ENCODE data around the gene CCL22.

The CCL22 gene

DNA sequence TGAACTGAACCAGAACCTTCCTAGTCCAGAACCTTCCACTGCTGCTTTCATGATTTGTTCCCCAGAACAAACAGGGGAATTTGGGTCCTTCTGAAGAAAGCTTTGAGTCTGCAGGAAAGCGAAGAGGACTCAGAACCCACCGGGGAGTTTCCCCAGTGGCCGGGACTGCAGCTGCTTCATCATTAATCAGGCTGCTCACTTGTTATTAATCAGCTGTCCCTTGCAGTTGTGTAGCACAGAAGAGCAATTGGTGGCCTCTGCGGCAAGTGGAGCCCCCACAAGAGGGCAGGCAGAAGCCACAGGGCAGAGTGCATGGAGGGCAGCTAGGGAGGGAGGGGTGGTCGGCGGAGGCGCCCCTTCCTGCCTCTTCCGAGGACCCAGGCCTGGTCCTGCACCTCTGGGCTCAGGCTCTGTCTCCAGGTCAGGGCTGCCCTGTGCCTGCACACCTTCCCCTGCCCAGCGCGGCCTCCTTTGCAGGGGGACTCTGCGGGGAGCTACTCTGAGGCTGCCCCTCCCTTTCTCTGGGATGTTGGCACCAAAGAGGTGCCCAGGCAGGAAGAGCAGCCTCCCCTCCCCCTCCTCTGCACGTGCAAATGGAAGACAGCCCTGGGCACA lies 52.9 kb downstream of the CCL22 start:
- Histone ChIP-seq H2AFZ (ENCODE audit: low read depth, low read length) (no peak overlapping the region), H3K4me2 (ENCODE audit: low read length) (peak overlapping the region; percentile 61), H3K4me1 (ENCODE audit: low read length) (peaks cover 87% of the 10 kb centered on the region), H3K4me3 (ENCODE audit: low read length) (peak overlapping the region; percentile 56), H3K27me3 (ENCODE audit: low read depth, low read length) (no peaks in the 10 kb centered on the region), H3K27ac (ENCODE audit: low read length) (peak overlapping the region; percentile 88), H3K9ac (ENCODE audit: low read length) (peak overlapping the region; percentile 73), H3K79me2 (ENCODE audit: low read length) (no peaks in the 10 kb centered on the region), H3K36me3 (replicated peaks; ENCODE audit: low read depth, low read length) (no peaks in the 10 kb centered on the region), H3K9me3 (ENCODE audit: insufficient read depth, low read length) (no peaks in the 10 kb centered on the region), H4K20me1 (ENCODE audit: insufficient read depth, low read length) (no peaks in the 10 kb centered on the region)
- TF ChIP-seq EZH2phosphoT487 (IDR thresholded peaks at IDR 0.05; ENCODE audit: low read depth), result no peak
- TF ChIP-seq, protein P1, sequence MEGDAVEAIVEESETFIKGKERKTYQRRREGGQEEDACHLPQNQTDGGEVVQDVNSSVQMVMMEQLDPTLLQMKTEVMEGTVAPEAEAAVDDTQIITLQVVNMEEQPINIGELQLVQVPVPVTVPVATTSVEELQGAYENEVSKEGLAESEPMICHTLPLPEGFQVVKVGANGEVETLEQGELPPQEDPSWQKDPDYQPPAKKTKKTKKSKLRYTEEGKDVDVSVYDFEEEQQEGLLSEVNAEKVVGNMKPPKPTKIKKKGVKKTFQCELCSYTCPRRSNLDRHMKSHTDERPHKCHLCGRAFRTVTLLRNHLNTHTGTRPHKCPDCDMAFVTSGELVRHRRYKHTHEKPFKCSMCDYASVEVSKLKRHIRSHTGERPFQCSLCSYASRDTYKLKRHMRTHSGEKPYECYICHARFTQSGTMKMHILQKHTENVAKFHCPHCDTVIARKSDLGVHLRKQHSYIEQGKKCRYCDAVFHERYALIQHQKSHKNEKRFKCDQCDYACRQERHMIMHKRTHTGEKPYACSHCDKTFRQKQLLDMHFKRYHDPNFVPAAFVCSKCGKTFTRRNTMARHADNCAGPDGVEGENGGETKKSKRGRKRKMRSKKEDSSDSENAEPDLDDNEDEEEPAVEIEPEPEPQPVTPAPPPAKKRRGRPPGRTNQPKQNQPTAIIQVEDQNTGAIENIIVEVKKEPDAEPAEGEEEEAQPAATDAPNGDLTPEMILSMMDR (IDR thresholded peaks at IDR 0.05; ENCODE audit: low read depth, low read length), result peak; percentile 30

DNA sequence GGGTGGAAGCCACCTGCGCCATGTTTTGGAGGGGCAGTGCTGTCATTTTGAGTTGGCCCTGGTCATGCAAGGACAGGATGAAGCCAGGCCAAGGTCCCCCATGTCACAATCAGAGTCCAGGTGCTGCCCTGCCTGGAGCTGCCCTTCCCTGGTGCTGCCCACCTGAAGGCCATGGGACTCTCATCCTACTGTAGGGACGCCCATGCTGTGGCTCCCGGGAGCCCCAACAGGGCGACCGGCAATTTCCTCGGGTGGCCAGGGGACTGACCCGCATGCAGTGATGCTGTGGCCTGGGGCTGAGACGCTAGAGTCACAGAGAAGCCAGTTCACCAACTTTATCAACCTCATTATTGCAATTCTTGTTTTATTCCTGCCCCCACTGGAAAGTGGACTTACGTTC lies 54.0 kb downstream of the CCL22 start:
- Histone ChIP-seq H3K4me2 (ENCODE audit: low read length) (peak overlapping the region; percentile 61), H3K27ac (ENCODE audit: low read length) (peak overlapping the region; percentile 88), H2AFZ (ENCODE audit: low read depth, low read length) (no peak overlapping the region), H4K20me1 (ENCODE audit: insufficient read depth, low read length) (no peaks in the 10 kb centered on the region), H3K9ac (ENCODE audit: low read length) (peak overlapping the region; percentile 73), H3K27me3 (ENCODE audit: low read depth, low read length) (no peaks in the 10 kb centered on the region), H3K79me2 (ENCODE audit: low read length) (no peaks in the 10 kb centered on the region), H3K36me3 (replicated peaks; ENCODE audit: low read depth, low read length) (no peaks in the 10 kb centered on the region), H3K4me3 (ENCODE audit: low read length) (peak overlapping the region; percentile 56), H3K9me3 (ENCODE audit: insufficient read depth, low read length) (no peaks in the 10 kb centered on the region), H3K4me1 (ENCODE audit: low read length) (peaks cover 84% of the 10 kb centered on the region)
- no peak for TF ChIP-seq EZH2phosphoT487 (IDR thresholded peaks at IDR 0.05; ENCODE audit: low read depth)
- TF ChIP-seq, protein P1 (IDR thresholded peaks at IDR 0.05; ENCODE audit: low read depth, low read length), result no peak

DNA sequence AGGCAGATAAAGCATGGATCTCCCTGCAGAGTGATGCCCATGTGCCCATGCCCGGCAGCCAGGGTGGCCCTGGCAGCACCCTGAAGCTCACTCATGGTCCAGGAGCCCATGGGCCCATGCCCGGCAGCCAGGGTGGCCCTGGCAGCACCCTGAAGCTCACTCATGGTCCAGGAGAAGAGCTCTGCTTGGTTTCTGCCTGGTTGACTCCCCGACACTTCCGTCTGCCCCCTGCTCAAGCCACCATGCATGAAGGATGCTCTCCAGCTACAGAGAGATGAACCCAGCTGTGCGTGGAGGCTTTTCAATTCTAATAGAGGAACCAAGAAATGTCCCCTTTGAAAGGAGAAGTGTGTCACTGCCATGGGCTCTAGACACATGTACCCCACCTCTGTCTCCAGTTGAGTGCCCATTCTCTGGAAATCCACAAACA lies 54.7 kb downstream of the CCL22 start:
- Histone ChIP-seq H3K27ac (ENCODE audit: low read length) (peak overlapping the region; percentile 88), H2AFZ (ENCODE audit: low read depth, low read length) (no peak overlapping the region), H3K4me2 (ENCODE audit: low read length) (peak overlapping the region; percentile 61)

DNA sequence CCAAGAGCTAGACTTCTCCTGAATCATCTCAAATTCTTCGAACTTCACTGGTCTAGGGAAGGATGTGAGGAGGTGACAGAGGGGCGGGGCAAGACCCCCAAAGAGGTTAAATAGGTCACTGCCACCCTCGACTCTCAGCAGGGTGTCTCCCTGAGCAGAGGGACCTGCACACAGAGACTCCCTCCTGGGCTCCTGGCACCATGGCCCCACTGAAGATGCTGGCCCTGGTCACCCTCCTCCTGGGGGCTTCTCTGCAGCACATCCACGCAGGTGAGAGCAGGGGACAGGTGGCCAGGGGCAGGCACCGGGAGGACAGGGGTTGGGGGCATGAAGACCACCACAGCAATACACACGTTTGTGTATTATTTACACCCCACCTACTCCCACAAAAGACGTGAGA lies 55.1 kb downstream of the CCL22 start:
- H3K4me1 ChIP-seq (ENCODE audit: low read length), result peaks cover 94% of the 10 kb centered on the region
- no peak overlapping the region for H2AFZ ChIP-seq (ENCODE audit: low read depth, low read length)
- TF ChIP-seq, protein P1 (IDR thresholded peaks at IDR 0.05; ENCODE audit: low read depth, low read length), result no peak
- no peak for TF ChIP-seq EZH2phosphoT487 (IDR thresholded peaks at IDR 0.05; ENCODE audit: low read depth)
- H3K9me3 ChIP-seq (ENCODE audit: insufficient read depth, low read length), result no peaks in the 10 kb centered on the region
- no peaks in the 10 kb centered on the region for H4K20me1 ChIP-seq (ENCODE audit: insufficient read depth, low read length)
- no peaks in the 10 kb centered on the region for H3K27me3 ChIP-seq (ENCODE audit: low read depth, low read length)
- H3K79me2 ChIP-seq (ENCODE audit: low read length), result no peaks in the 10 kb centered on the region
- H3K4me3 ChIP-seq (ENCODE audit: low read length), result peak overlapping the region; percentile 30; the same call in 1 of the 2 replicates
- no peaks in the 10 kb centered on the region for H3K36me3 ChIP-seq (replicated peaks; ENCODE audit: low read depth, low read length)
- H3K9ac ChIP-seq (ENCODE audit: low read length), result peak overlapping the region; percentile 54; the same call in 1 of the 2 replicates
- H3K4me2 ChIP-seq (ENCODE audit: low read length), result peak overlapping the region; percentile 61
- H3K27ac ChIP-seq (ENCODE audit: low read length), result peak overlapping the region; percentile 88

More for the DNA sequence above, 54.7 kb downstream of the CCL22 start:
- no peaks in the 10 kb centered on the region for H3K9me3 ChIP-seq (ENCODE audit: insufficient read depth, low read length)
- H4K20me1 ChIP-seq (ENCODE audit: insufficient read depth, low read length), result no peaks in the 10 kb centered on the region
- peaks cover 89% of the 10 kb centered on the region for H3K4me1 ChIP-seq (ENCODE audit: low read length)
- TF ChIP-seq EZH2phosphoT487 (IDR thresholded peaks at IDR 0.05; ENCODE audit: low read depth), result no peak
- TF ChIP-seq, protein P1 (IDR thresholded peaks at IDR 0.05; ENCODE audit: low read depth, low read length), result no peak
- no peaks in the 10 kb centered on the region for H3K36me3 ChIP-seq (replicated peaks; ENCODE audit: low read depth, low read length)
- H3K27me3 ChIP-seq (ENCODE audit: low read depth, low read length), result no peaks in the 10 kb centered on the region
- H3K4me3 ChIP-seq (ENCODE audit: low read length), result peak overlapping the region; percentile 56
- H3K9ac ChIP-seq (ENCODE audit: low read length), result peak overlapping the region; percentile 73
- no peaks in the 10 kb centered on the region for H3K79me2 ChIP-seq (ENCODE audit: low read length)
